Stimulated activated CD8-positive, alpha-beta memory T cell treated with anti-CD3 and anti-CD28 coated beads, Interleukin-7, amount 100 ng/mL, for 48 hours (primary cell): ENCODE results near the gene ANKHD1.

ENCODE experiments used
- DNase-seq, 2 donors: peaks; one replicate each; pipeline ENCODE4 v3.0.0-alpha.2; 2020; ENCODE audit warnings: low read depth in 1 of 2; ENCODE audit errors: extremely low read depth in 1 of 2

ANKHD1 gene

GRCh38 chr5:140542972-140543371, 141.3 kb downstream of the ANKHD1 start:
- DNase-seq = no peak

DNA sequence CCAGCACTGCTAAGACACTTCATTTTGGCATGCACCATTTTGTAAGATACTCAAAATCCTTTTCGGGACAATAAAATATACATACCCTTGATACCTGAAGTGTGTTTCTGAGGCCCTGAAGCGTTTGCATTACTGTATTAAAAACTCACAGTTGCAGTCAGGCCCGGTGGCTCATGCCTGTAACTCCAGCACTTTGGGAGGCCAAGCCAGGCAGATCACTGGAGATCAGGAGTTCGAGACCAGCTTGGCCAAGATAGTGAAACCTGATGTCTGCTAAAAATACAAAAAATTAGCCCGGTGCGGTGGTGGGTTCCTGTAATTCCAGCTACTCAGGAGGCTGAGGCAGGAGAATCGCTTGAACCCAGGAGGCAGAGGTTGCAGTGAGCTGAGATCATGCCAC, 143.4 kb downstream of the ANKHD1 start:
- DNase-seq = no peak

DNA sequence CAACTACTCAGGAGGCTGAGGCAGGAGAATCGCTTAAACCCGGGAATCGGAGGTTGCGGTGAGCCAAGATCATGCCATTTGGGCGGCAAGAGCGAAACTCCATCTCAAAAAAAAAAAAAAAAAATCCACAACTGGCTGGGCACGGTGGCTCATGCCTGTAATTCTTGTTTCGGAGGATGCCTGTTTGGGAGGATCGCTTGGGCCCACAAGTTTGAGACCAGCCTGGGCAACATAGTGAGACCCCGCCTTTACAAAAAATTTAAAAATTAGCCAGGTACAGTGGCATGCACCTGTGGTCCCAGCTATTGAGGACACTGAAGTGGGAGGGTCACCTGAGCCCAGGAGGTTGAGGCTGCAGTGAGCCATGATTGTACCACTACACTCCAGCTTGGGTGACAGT, 144.0 kb downstream of the ANKHD1 start:
- DNase-seq = no peak

- no peak for DNase-seq
Measured at GRCh38 chr5:140546851-140547507, 145.3 kb downstream of the ANKHD1 start.

GRCh38 chr5:140547508-140548299, 146.1 kb downstream of the ANKHD1 start, which contains the start of gene EIF4EBP3:
Gene EIF4EBP3 (plus strand): TSS chr5:140547662. CDS start chr5:140547738, 76 bp downstream.
- DNase-seq = peak; percentile 59 to 78

DNA sequence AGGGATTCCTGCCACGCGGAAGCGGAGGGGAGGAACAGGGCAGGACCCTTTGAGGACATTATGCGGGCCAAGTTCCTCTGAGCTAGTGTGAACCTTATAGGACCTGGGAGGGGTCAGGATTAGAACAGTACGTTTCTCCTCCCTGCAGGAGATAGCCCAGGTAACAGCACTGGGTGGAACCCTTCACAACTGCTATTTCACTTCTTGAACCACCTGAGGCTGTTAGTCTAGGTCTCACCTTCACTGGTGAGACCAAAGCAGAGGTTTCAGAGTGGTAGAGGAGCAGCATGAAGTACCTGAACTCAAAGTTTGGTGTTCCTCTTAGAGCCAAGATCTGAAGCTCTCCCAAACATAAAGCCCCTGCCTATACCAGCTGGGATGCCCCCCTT, 146.7 kb downstream of the ANKHD1 start:
- DNase-seq = no peak

GRCh38 chr5:140548791-140549190, 147.2 kb downstream of the ANKHD1 start:
- no peak for DNase-seq

GRCh38 chr5:140549237-140550144, 147.9 kb downstream of the ANKHD1 start:
- DNase-seq = no peak

DNA sequence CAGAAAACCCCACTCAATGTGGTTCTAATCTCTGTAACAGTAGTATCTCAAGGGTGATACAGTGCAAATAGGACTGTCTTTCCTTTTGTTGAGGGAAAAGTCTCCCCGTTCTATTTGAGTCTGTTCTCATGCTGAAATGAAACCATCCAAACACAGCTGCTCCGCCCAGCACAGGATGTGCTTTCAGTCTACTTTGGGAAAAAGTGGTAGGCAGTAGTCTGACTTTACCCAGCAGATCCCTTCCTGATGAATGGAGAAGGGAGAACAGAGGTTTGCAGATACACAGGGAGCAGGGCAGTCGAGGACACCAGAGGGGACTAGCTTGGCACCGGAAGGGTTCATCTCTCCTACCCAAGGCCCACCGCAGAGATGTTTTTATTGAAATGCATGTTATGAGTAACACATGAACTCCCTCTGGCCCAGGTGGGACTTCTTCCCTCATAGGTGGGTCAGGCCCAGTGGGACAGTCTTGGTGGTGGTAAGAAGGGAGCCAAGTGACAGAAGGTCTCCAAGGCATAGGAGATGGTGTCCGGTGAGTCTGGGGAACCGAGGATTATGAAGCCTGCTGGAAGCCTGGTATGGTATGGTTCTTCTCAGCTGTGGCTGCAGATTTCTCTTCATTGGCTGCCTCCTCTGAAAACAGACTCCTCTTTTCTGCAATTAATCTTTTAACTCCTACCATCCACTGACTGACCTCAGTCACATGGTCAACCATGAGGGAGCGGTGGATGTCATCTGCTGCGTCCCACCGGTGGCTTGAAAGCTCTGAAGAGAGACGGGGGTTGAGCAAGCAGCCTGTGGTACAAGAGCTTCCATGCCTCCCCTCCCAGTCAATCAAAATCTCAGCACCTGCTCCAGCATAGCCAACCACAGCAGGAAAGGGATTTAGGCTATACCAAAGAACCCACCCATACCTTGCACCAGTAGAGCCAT, 148.8 kb downstream of the ANKHD1 start:
- DNase-seq = no peak

DNA sequence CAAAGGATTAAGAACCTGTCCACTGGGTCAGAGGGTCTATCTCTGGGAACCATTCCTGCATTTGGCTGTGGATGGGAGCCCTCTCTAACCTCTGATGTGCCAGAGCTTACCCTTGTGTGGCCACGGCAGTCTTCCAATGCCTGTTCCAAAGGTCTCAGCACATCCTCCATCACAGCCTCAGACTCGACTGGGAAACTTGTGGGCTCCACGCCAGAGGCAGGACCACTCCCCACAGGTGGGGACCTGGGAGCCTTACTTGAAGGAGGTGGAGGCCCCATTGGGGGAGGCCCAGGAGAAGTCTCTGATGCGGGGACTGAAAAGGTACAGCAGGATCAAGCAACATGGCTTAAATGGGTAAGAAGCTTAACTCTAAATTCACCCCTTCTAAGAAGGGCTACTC, 150.2 kb downstream of the ANKHD1 start:
- no peak for DNase-seq

DNA sequence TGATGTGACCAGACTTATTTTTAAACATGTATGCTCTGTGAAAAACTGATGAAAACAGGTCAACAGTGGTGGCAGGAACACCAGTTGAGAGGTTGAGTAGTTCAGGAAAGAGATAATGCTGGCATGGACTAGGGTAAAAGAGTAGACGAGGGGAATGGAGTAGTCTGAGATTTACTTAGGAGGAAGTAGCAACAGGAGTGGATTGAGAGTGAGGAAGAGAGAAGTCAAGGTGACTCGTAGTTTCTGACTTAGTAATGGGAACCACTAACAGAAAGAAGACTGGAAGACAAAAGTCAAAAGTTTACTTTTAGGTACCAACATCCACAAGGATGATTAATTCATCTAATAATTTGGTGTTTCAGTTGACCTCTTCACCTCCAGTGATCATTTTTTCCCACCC, 152.0 kb downstream of the ANKHD1 start:
- no peak for DNase-seq

- DNase-seq = no peak
Measured at GRCh38 chr5:140554454-140554853, 152.8 kb downstream of the ANKHD1 start.

- DNase-seq = no peak
Measured at GRCh38 chr5:140555747-140556312, 154.2 kb downstream of the ANKHD1 start.

DNA sequence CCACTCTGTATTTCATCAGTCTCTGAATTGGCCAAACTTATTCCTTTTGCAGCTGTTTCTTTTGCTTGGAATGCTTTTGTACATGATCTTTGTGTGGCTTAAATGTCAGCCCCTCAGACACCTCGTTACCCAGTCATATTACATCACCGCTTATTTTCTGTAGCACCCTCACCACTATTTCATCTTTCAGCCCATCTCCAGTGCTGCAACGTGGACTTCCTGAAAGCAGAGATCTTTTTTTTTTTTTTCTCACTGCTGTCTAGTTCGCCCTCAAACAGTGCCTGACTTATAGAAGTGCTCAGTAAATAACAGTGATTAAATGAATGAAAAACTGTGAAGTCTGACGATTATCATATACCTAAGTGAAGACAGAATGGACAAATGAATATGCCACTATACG, 154.8 kb downstream of the ANKHD1 start:
- DNase-seq = no peak

- DNase-seq = peak; percentile 83 to 85
Measured at GRCh38 chr5:140557136-140557805, 155.6 kb downstream of the ANKHD1 start, which contains the start of gene SRA1. Gene SRA1 (minus strand): TSS chr5:140557473. CDS start chr5:140557452, 21 bp downstream.

DNA sequence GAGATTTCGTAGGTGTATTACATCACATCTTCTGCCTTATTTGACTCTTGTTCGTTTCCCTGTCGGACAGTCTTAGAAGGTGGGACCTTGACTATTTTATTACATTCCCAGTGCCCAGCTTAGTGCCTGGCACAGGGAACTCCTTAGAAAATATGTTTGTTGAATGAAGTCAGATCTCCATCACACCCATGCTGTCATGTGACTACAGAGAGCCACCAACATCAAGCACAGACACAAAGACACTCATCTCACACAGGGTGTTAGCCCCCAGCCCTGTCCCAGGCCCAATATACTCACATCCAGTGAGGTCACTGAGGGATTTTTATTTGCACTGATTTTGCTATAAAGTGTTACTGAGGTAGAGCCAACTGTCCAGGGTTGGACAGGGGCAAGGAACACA, 156.3 kb downstream of the ANKHD1 start:
- no peak for DNase-seq

GRCh38 chr5:140558542-140558941, 156.9 kb downstream of the ANKHD1 start:
- DNase-seq = no peak

- no peak for DNase-seq
Measured at GRCh38 chr5:140560227-140560626, 158.6 kb downstream of the ANKHD1 start.
